ENCODE results near the gene BEAN1.

GRCh38 chr16:66494916-66495315 is 67.8 kb downstream of the BEAN1 start:
- TF ChIP-seq EZH2 (IDR thresholded peaks at IDR 0.05; ENCODE audit: insufficient read depth, low read length) (no peak), CTCF (IDR thresholded peaks at IDR 0.05; ENCODE audit: insufficient read depth, low read depth, low read length) (no peak)

All from astrocyte (in vitro differentiated cells and primary cell).